Adrenal gland (tissue), 5 donors: ENCODE data around the gene MVD.

ENCODE experiments used
- CTCF ChIP-seq, 6 experiments: fragments of 450-650 bp in 4 of 6; fragments of 200-600 bp in 2 of 6; sonication (generic) in 1 of 6; IDR thresholded peaks; 1 replicate in 5 of 6; 2 replicates in 1 of 6; pipeline versions ENCODE4 v1.5.1 to v1.8.0; 2016 to 2021; ENCODE audit warnings: antibody characterized with exemption in 6 of 6, mild to moderate bottlenecking in 2 of 6, moderate library complexity in 1 of 6
- POLR2A ChIP-seq, 2 donors: fragments of 450-650 bp; IDR thresholded peaks; one replicate each; pipeline ENCODE4 v1.6.1; 2017; ENCODE audit warnings: antibody characterized with exemption in 2 of 2, mild to moderate bottlenecking in 2 of 2, moderate library complexity in 1 of 2
- donor health status: DM: no; HTN: no; CAD: no.

GRCh38 chr16:88602091-88602490 lies 60.8 kb downstream of the MVD start:
- TF ChIP-seq CTCF (IDR thresholded peaks at IDR 0.05) (no peak), POLR2A (IDR thresholded peaks at IDR 0.05) (no peak)
